HG03159 (cell line): ENCODE data around the gene PFKFB4.
"Not testable (repeated sequence)": the region's sequence is repeated elsewhere in the genome, so short reads cannot be mapped to it uniquely, and the experiment has no call there.

Experiments
- ATAC-seq: cut with Tn5 transposase; IDR thresholded peaks from one replicate; pipeline ENCODE4 v1.9.1; 2021; ENCODE audit warnings: mild to moderate bottlenecking, moderate library complexity; ENCODE audit not compliant: unreplicated experiment

PFKFB4 gene

GRCh38 chr3:48561045-48561736, 4.6 kb upstream of the PFKFB4 start:
- ATAC-seq: no peak

DNA sequence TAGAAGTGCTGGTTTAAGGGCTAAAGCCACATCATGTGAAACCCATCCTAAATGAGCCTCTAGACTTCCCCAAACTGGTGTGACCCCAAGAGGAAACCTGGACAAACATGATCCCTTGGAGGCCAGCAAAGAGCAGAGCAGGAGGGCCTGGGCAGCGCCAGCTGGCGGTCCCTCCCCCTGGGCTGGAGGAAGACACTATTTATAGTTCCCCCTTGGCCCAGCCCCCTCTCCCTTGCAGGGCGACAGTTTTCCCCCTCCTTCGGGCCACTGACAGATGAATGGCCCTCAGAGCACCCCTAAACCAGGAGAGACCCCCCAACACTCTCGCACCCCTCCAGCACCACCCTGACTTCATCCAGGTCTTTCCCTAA, 4.0 kb upstream of the PFKFB4 start:
- no peak for ATAC-seq

DNA sequence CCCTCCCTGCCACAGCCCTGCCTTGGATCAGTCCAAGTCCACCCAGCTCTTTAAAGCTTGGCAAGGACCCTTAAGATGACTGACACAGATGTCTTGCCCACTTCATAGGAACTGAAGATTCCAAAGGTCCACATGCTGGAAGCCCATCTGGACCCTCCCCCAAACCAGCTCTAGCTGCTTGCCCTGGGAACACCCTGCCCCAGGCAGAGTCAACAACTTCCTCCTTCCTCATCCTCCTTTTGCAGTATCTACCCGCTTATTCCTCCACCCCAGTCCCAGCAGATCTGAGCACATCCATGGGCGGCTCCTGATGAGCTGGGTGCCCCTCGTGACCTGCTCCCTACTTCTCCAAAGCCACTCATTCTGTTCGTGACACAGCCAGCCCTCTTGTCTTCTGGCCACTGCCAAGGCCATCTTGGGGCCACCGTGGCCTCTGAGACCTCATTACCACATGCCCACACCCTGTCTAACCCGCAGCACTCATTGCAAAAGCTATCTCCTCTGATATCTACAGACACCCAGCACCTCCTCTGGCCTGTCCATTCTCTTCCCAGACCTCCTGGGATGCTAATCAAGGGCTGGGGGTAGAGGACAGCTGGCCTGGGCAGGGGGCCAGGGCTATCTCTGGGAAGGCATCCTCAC, 2.0 kb upstream of the PFKFB4 start:
- ATAC-seq: no peak

DNA sequence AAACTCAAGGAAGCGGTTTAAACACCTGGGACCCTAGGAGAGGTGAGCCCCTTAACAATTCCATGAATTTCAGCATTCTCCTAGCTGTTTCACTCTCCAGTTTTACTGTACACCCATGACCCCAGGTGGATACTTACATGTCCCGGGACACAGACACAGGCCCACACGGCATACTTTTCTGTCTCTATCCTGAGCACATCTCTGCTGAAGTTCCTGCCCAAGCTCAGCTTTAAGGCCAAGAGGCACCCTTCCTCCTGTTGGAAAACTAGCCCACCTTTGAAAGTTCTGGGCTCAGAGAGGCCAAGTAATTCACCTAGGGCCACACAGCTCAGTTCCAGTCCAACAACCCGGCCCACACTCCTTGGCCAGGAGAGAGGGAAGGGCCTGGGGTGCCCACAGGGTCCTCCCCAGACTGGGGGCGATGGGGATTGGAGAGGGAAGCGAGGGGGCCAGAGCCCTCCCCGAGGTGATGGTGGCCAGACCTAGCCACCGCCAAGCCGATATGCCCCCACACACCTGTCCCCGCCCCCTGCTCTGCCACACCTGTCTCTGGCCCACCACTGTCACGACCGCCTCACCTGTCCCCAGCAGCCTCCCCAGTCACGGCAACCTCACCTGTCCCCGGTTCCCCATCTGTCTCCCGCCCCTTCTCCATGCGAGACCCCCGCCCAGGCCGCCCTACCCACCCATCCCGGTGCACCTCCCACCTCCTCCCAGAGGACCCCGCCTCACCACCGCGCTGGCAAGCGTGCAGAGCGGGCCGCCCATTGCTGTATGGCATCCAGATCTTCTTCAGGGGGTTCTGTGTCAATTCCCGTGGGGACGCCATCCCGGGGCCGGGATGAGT, 431 bp downstream of the PFKFB4 start:
- no peak for ATAC-seq

GRCh38 chr3:48555231-48555948, 1.2 kb downstream of the PFKFB4 start:
- ATAC-seq: no peak

DNA sequence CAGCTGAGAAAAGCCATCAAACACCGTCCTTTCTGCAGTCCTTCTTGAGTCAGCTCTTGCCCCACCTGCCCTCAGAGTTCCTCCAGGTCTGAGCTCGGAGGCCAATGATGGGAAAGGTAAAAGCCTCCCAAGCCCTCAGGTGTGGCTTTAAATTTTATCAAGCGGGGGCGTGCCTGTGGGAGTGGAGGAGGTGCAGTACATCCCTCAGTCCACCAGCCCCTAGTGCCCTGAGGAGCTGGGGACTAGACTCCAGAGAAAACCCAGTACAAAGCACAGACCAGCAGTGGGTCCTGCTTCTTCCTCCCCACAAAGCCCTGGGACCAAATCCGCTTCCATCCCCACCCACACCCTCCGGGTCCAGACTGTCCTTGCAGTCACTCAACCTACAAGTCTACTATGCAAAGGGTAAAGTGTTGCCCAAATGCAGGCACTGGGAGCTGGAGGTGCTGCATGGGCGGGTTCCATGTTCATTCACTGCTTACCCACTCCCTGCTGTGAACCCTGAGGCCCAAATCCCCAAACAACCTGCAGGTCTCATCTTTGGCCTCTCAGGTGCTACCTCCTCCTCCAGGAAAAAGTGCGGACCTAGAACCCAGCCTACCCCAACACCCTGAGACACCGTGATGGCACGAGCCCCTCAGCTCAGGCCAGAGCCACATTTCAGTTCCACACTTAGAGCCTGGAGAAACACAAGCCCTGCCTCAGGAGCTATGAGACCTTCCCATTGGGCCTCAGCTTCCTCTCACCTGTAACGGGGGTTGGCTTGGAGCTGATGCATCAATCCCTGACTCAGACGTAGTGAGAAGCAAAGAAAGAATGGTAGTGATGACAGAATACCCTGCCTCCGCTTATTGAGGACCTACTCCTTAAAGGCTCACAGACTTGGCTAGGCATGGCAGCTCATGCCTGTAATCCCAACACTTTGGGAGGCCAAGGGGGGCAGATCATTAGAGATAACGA, 2.4 kb downstream of the PFKFB4 start:
- ATAC-seq: no peak

DNA sequence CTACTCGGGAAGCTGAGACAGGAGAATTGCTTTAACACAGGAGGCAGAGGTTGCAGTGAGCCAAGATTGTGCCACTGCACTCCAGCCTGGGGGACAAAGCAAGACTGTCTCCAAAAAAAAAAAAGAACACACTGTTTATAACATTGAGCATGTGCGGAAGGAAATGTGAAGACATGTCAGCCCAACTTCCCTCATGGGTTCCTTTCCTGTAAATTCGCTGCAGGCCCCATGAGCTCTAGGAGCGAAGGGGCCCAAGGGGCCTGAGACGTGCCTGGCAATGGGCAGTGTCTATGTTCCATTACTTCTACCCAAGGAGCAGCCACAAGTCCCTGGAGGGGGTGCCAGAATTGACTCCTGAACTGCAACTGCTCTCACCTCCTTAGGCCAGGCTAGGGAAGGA, 3.2 kb downstream of the PFKFB4 start:
- ATAC-seq: no peak

- no peak for ATAC-seq
Measured at GRCh38 chr3:48552111-48552951, 4.3 kb downstream of the PFKFB4 start.

GRCh38 chr3:48551651-48552050, 5.0 kb downstream of the PFKFB4 start:
- not testable (repeated sequence) for ATAC-seq

DNA sequence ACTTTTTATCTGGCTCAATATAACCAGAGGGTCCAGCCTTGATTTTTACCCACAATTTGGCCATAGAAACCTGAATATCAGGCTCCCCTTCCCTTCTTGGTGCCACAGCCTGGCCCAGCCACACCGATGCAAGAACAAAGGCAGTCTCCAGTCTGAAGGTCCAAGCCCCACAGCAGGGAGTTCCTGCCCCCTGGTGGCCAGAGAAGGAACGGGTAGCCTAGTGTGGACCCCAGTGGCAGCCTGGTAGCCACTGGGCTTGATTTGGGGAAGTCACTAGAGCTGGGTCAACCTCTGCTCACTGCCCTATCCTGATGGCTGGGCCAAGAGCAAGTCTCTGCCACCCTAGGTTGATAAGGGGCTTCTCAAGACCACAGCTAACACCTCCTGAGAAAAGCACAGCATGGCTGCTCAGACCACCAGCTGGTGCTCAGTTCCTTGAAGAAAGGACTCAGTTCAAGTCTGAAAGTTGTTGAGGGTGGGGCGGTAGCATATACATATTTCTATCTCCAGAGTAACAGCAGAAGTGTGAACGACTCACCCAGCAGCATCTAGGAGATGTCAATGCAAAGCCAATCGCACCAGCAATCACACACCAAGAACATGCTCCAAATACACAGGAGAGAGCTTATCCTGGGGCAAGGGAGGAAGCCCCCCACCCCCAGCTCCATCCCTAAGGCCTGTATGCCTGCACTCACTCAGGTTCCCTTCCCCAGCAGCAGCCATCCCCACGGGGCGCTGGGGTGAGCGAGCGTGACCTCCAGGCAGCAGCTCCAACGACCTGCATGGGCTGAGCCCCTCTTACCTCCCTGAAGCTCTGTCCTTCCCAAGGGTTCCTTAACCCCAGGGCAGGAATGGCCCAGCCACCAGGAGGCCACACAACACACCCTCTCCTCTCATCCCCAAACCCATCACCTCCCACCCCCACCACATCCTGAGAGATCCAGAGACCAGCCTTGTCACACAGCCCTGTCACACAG, 7.6 kb downstream of the PFKFB4 start:
- no peak for ATAC-seq

GRCh38 chr3:48548126-48548525, 8.5 kb downstream of the PFKFB4 start:
- ATAC-seq: no peak

GRCh38 chr3:48546203-48546829, 10.3 kb downstream of the PFKFB4 start:
- no peak for ATAC-seq

- no peak for ATAC-seq
Measured at GRCh38 chr3:48544141-48544540, 12.5 kb downstream of the PFKFB4 start.

DNA sequence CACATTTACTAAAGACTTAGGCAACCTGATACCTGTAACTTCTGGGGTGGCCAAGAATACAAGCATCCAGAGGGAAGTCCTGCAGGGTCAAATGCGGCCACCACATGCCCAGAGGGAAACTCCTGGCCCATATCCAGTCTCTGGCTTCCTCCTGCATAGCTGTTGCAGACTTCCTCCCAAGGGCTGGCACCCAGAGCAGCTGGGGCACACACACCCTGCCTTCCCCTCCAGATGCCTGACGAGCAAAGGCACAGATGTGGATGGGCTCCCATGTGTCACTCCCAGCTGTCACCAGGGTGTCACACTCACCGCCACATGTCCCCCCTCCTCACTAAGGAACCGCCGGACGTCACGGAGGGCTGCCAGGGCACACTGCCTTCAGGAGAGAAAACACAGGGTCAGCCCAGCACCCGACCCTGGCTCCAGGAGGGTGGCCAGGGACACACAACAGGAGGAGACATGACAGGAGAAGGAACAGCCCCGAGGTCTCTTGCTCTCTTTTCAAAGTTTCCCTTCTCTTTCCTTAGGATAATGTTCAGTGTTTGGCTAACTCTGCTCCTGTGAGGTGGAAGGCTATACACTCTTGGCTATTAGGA, 13.2 kb downstream of the PFKFB4 start:
- ATAC-seq: no peak

GRCh38 chr3:48538451-48538850, 18.2 kb downstream of the PFKFB4 start:
- no peak for ATAC-seq

- no peak for ATAC-seq
Measured at GRCh38 chr3:48536785-48537184, 19.8 kb downstream of the PFKFB4 start.

GRCh38 chr3:48536116-48536515, 20.5 kb downstream of the PFKFB4 start:
- no peak for ATAC-seq
